HepG2 (cell line): ENCODE measurements around the gene ATP5MC2. TPM values are rescaled to one million over a fixed set of nuclear protein-coding genes. Genes with fewer than 3 reads are reported as not detected.
A peak's percentile ranks its signal among the peaks of the same experiment; 100 is the strongest.

ENCODE experiments used
- ATAC-seq: fragments of 200-7000 bp; cut with Tn5 transposase; 3 replicates; pipeline ENCODE4 v1.9.1; 2020; ENCODE audit warnings: mild to moderate bottlenecking, moderate library complexity
- BruUV-seq: library from RNA; stranded (reverse); fragments of 400-500 nt; replicated peaks from 2 replicates; lab custom pipeline; 2021; lab: Mats Ljungman, UMichigan
- CTCF ChIA-PET: fragments of 300-600 bp; formaldehyde crosslinking; extraction: SDS; loops from one replicate; lab custom pipeline; 2021; ENCODE audit warnings: low total read pairs, inconsistent platforms, low intra/inter-chr PET ratio; lab: Yijun Ruan, JAX
- POLR2A ChIA-PET: fragments of 350-600 bp; sonication (Branson Sonifier 250); formaldehyde crosslinking; loops from one replicate; lab custom pipeline; 2020; ENCODE audit warnings: antibody characterized with exemption, inconsistent platforms; lab: Yijun Ruan, JAX
- DNase-seq: peaks from one replicate; pipeline ENCODE4 v3.0.0-alpha.2; 2015; ENCODE audit warnings: low spot score
- FAIRE-seq: peaks from 3 replicates; lab custom pipeline; 2011; peaks lifted over from hg19 to GRCh38; lab: Jason Lieb, UNC
- H2AFZ ChIP-seq: one replicate; pipeline ENCODE4 v1.6.1; 2011; ENCODE audit warnings: low read length, inconsistent platforms
- H3K27ac ChIP-seq: fragments of 300-600 bp; 3 replicates; pipeline ENCODE4 v1.8.0; 2011; ENCODE audit warnings: mixed run types, mild to moderate bottlenecking, mixed read lengths, low read length, inconsistent platforms; ENCODE audit not compliant: insufficient read depth; ENCODE audit errors: extremely low read length
- H3K27me3 ChIP-seq, 2 experiments: fragments of 200-600 bp in 1 of 2; 2 replicates in 1 of 2; 3 replicates in 1 of 2; pipeline versions ENCODE4 v1.6.0 to v1.8.0; 2011; ENCODE audit warnings: low read length in 2 of 2, mild to moderate bottlenecking in 2 of 2, moderate library complexity in 2 of 2, inconsistent platforms in 1 of 2; ENCODE audit not compliant: insufficient read depth in 2 of 2, control insufficient read depth in 1 of 2
- H3K36me3 ChIP-seq, 2 experiments: fragments of 200-600 bp in 1 of 2; replicated peaks in 1 of 2; 2 replicates in 1 of 2; 3 replicates in 1 of 2; pipeline versions ENCODE4 v1.5.1 to v1.8.0; 2011; ENCODE audit warnings: low read length in 2 of 2, inconsistent platforms in 1 of 2; ENCODE audit not compliant: insufficient read depth in 2 of 2, control insufficient read depth in 1 of 2
- H3K4me1 ChIP-seq: 2 replicates; pipeline ENCODE4 v1.5.1; 2012; ENCODE audit warnings: low read length, inconsistent platforms; ENCODE audit not compliant: insufficient read depth
- H3K4me2 ChIP-seq: 2 replicates; pipeline ENCODE4 v1.6.0; 2011; ENCODE audit warnings: low read depth, low read length, inconsistent platforms
- H3K4me3 ChIP-seq, 3 experiments: fragments of 200-600 bp in 1 of 3; sonication (generic), shearing (Covaris generic) in 1 of 3; replicated peaks in 1 of 3; 2 replicates each; pipeline ENCODE4 v1.5.1; 2011 to 2016; ENCODE audit warnings: low read length in 3 of 3, inconsistent platforms in 2 of 3, low read depth in 2 of 3, mild to moderate bottlenecking in 2 of 3, control low read depth in 1 of 3, mixed read lengths in 1 of 3; ENCODE audit not compliant: insufficient read depth in 1 of 3
- H3K79me2 ChIP-seq: one replicate; pipeline ENCODE4 v1.6.1; 2011; ENCODE audit warnings: low read length, inconsistent platforms; ENCODE audit not compliant: insufficient read depth
- H3K9ac ChIP-seq: 2 replicates; pipeline ENCODE4 v1.6.0; 2011; ENCODE audit warnings: mild to moderate bottlenecking, low read depth, low read length, inconsistent platforms; ENCODE audit not compliant: insufficient read depth
- H3K9me3 ChIP-seq: 2 replicates; pipeline ENCODE4 v1.5.1; 2012; ENCODE audit warnings: mild to moderate bottlenecking, low read length
- H4K20me1 ChIP-seq: 2 replicates; pipeline ENCODE4 v1.6.0; 2011; ENCODE audit warnings: inconsistent platforms, mild to moderate bottlenecking, low read length, moderate library complexity; ENCODE audit not compliant: insufficient read depth
- CCDC6 ChIP-seq: sonication (generic); formaldehyde crosslinking; IDR thresholded peaks from 2 replicates; pipeline ENCODE4 v1.8.1; 2022; ENCODE audit warnings: mild to moderate bottlenecking, missing genetic modification reagents, moderate library complexity
- HOXA3 ChIP-seq: sonication (generic); formaldehyde crosslinking; IDR thresholded peaks from 2 replicates; pipeline ENCODE4 v1.5.0; 2020; ENCODE audit warnings: missing genetic modification reagents
- IKZF1 ChIP-seq: fragments of 450-650 bp; IDR thresholded peaks from 2 replicates; pipeline ENCODE4 v1.7.1; 2016
- KDM2A ChIP-seq: sonication (generic); formaldehyde crosslinking; IDR thresholded peaks from 2 replicates; pipeline ENCODE4 v1.4.0; 2020; ENCODE audit warnings: low read depth, missing genetic modification reagents, borderline replicate concordance
- NFIB ChIP-seq: sonication (generic); formaldehyde crosslinking; IDR thresholded peaks from 2 replicates; pipeline ENCODE4 v1.9.0; 2021; ENCODE audit warnings: missing genetic modification reagents, mild to moderate bottlenecking, borderline replicate concordance
- NR2F1 ChIP-seq, 2 experiments: fragments of 450-650 bp in 1 of 2; formaldehyde crosslinking in 1 of 2; IDR thresholded peaks; 2 replicates each; pipeline versions ENCODE4 v1.5.0 to v1.6.1; 2016 to 2020; ENCODE audit warnings: mild to moderate bottlenecking in 1 of 2, missing compliant biosample characterization in 1 of 2, missing genetic modification reagents in 1 of 2, moderate library complexity in 1 of 2
- PHB2 ChIP-seq: fragments of 450-650 bp; IDR thresholded peaks from 2 replicates; pipeline ENCODE4 v1.6.1; 2018; ENCODE audit not compliant: partially characterized antibody
- RFX5 ChIP-seq: IDR thresholded peaks from 2 replicates; pipeline ENCODE4 v1.6.1; 2011; ENCODE audit warnings: low read depth, low read length, improper control_type of control experiment
- SALL2 ChIP-seq: sonication (generic); formaldehyde crosslinking; IDR thresholded peaks from 2 replicates; pipeline ENCODE4 v1.8.1; 2023; ENCODE audit warnings: mild to moderate bottlenecking, missing genetic modification reagents, inconsistent platforms
- ZFY ChIP-seq: sonication (generic); formaldehyde crosslinking; IDR thresholded peaks from 2 replicates; pipeline ENCODE4 v1.4.0; 2020; ENCODE audit warnings: missing genetic modification reagents
- ZNF451 ChIP-seq: sonication (generic); formaldehyde crosslinking; IDR thresholded peaks from 2 replicates; pipeline ENCODE4 v1.5.0; 2020; ENCODE audit warnings: mild to moderate bottlenecking, missing genetic modification reagents
- ZNF546 ChIP-seq: sonication (generic); formaldehyde crosslinking; conservative IDR thresholded peaks from 2 replicates; pipeline ENCODE4 v1.8.1; 2023; ENCODE audit warnings: mild to moderate bottlenecking, missing genetic modification reagents
- WGBS: methylation state at CpG from one replicate; pipeline ENCODE4 v1.1.6; 2017; ENCODE audit warnings: low lambda C conversion rate; 5-methylcytosine and 5-hydroxymethylcytosine counted together
- in situ Hi-C: cut with HindIII; loops from 2 replicates; pipeline ENCODE4 v1.10.0; 2017; ENCODE audit warnings: low pct_unique_long_range_greater_than_20kb; ENCODE audit not compliant: extremely low pct_ligation_motif_present
- intact Hi-C: fragments of 100-400 bp; cut with micrococcal nuclease; formaldehyde crosslinking; loops from one replicate; pipeline ENCODE4 v1.10.0; 2022; ENCODE audit not compliant: unreplicated experiment
- polyA plus RNA-seq, 8 experiments: library from polyadenylated mRNA; depleted of rRNA in 3 of 8; stranded (reverse) in 7 of 8; unstranded in 1 of 8; fragments of >200 nt; fragmentation: Illumina TruSeq in 4 of 8; extraction: Trizol in 4 of 8; gene quantifications; 2 replicates each; pipeline versions ENCODE4 v1.2.1 to v1.2.3, GENCODE V29; 2011 to 2016; ENCODE audit warnings: low read depth in 4 of 8, missing spikeins in 1 of 8, mixed read lengths in 1 of 8; ENCODE audit not compliant: insufficient read depth in 1 of 8
- total RNA-seq, 5 experiments: library from RNA; depleted of rRNA; stranded (reverse); fragments of >200 nt; fragmentation: Illumina TruSeq; extraction: Trizol; gene quantifications; 2 replicates each; pipeline ENCODE4 v1.2.3, GENCODE V29; 2016; ENCODE audit warnings: low read depth in 1 of 5
- TF ChIP-seq, protein P1 (sequence below): sonication (generic); formaldehyde crosslinking; IDR thresholded peaks from 2 replicates; pipeline ENCODE4 v1.4.0; 2020; ENCODE audit warnings: mild to moderate bottlenecking, missing genetic modification reagents

The ATP5MC2 gene
- total and polyA plus RNA-seq, 2 of the 13 experiments (the other 11 are each of a cell fraction or from before 2014, with no cell fraction given) = 230 to 257 TPM

DNA sequence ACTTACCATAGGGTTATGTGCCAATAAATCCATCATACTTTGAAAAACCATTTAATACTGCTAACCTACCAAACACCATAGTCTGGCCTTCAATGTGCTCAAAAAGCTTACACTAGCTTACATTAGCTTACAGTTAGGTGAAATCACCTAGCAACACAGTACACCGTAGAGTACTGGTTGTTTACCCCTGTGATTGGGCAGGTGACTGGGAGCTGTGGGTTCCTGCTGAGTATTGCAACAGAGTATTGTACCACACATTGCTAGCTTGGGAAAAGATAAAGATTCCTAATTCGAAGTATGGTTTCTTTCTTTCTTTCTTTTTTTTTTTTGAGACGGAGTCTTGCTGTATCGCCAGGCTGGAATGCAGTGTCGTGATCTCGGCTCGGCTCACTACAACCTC, 5.6 kb downstream of the ATP5MC2 start:
- 93% methylated on average over 7 of the region's 7 CpGs for WGBS
- ATAC-seq = no peak

DNA sequence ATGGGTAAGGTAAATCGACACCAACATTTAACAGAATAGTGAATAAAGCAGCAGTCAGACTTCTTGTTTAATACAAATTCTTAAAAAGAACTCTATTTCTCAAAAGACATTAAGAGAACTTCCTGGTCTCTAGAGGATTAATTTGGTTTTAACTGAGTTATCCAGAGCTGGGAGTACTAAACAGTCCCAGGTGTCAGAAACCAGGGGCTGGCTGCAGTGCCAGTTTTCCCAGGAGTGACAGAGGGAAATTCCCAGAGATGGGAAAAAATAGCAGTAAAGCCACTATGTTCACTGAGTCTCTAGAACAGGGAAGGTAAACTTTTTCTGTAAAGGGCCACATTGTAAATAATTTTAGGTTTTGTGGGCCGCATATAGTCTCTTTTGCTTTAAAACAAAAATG, 8.8 kb downstream of the ATP5MC2 start:
- no peaks in the 10 kb centered on the region for H3K9me3 ChIP-seq
- POLR2A ChIA-PET = interaction anchor here (1.4 to 1.7 kb wide), 2 partner anchors 8 kb away, joined by 4 to 5 read pairs; no protein-coding TSS in a partner anchor
- no peaks in the 10 kb centered on the region for H4K20me1 ChIP-seq
- 94% methylated on average over 2 of the region's 2 CpGs for WGBS
- peaks cover 2% of the 10 kb centered on the region for H3K79me2 ChIP-seq
- TF ChIP-seq SALL2 (no peak), CCDC6 (no peak), NR2F1 (CRISPR knock-in tag; IDR thresholded peaks at IDR 0.05) (no peak)
- TF ChIP-seq, protein P1, sequence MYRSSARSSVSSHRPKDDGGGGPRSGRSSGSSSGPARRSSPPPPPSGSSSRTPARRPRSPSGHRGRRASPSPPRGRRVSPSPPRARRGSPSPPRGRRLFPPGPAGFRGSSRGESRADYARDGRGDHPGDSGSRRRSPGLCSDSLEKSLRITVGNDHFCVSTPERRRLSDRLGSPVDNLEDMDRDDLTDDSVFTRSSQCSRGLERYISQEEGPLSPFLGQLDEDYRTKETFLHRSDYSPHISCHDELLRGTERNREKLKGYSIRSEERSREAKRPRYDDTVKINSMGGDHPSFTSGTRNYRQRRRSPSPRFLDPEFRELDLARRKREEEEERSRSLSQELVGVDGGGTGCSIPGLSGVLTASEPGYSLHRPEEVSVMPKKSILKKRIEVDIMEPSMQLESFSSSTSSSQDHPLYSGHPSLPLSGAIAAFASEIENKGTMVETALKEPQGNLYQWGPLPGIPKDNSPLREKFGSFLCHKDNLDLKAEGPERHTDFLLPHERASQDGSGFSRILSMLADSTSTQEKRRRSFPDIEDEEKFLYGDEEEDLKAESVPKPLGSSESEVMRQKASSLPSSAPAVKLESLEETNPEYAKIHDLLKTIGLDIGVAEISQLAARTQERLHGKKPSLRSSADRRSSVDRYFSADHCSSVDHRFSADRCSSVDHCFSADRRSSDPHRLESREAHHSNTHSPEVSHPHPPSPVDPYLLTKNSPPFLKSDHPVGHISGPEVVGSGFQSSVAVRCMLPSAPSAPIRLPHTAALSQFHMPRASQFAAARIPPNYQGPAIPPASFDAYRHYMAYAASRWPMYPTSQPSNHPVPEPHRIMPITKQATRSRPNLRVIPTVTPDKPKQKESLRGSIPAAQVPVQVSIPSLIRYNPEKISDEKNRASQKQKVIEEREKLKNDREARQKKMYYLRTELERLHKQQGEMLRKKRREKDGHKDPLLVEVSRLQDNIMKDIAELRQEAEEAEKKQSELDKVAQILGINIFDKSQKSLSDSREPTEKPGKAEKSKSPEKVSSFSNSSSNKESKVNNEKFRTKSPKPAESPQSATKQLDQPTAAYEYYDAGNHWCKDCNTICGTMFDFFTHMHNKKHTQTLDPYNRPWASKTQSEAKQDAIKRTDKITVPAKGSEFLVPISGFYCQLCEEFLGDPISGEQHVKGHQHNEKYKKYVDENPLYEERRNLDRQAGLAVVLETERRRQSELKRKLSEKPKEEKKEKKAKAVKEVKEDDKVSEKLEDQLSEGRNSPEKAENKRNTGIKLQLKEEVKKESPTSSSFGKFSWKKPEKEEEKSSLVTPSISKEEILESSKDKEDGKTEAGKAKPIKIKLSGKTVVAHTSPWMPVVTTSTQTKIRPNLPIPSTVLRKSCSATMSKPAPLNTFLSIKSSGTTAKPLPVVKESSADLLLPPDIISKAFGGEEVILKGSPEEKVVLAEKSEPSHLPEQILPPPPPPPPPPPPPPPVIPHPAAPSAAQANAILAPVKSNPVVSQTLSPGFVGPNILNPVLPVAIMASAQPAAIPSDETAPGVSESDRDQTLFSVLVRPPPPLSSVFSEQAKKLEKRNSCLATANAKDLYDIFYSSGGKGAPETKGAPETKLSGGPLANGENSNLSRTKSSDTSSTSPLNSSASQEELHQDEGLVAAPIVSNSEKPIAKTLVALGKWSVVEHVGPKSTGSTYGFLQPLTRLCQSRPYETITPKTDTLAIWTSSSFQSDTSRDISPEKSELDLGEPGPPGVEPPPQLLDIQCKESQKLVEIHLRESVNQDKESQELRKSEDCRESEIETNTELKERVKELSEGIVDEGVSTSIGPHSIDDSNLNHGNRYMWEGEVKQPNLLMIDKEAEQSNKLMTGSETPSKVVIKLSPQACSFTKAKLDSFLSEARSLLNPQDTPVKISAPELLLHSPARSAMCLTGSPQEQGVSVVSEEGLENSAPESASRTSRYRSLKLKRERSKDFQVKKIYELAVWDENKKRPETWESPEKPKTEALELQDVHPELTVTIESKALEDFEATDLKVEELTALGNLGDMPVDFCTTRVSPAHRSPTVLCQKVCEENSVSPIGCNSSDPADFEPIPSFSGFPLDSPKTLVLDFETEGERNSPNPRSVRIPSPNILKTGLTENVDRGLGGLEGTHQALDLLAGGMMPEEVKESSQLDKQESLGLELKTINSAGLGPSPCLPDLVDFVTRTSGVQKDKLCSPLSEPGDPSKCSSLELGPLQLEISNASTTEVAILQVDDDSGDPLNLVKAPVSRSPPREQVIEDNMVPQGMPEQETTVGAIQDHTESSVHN = no peak
- TF ChIP-seq, all 625 proteins: peak for 0
- no peak overlapping the region for H3K4me3 ChIP-seq
- ATAC-seq = no peak
- DNase-seq = no peak
- in situ Hi-C loops (no loop called here), intact Hi-C loops (no loop called here)
- no TSS peak for BruUV-seq
- no peaks in the 10 kb centered on the region for H3K27me3 ChIP-seq
- no peaks in the 10 kb centered on the region for H3K4me1 ChIP-seq
- no peak overlapping the region for H3K27ac ChIP-seq
- no peak overlapping the region for H3K4me2 ChIP-seq
- no peak for FAIRE-seq
- H3K9ac ChIP-seq = no peak overlapping the region
- H2AFZ ChIP-seq = no peak overlapping the region
- H3K36me3 ChIP-seq = peaks cover 8 to 64% of the 10 kb centered on the region in 2 experiments
- CTCF ChIA-PET = no interaction called here

More for the DNA sequence above, 5.6 kb downstream of the ATP5MC2 start:
- no peaks in the 10 kb centered on the region for H3K9me3 ChIP-seq
- no TSS peak for BruUV-seq
- H3K9ac ChIP-seq = no peak overlapping the region
- no peaks in the 10 kb centered on the region for H4K20me1 ChIP-seq
- H3K4me2 ChIP-seq = no peak overlapping the region
- no peak overlapping the region for H3K27ac ChIP-seq
- no peak for DNase-seq
- CTCF ChIA-PET = no interaction called here
- H3K36me3 ChIP-seq = peaks cover 6 to 60% of the 10 kb centered on the region in 2 experiments
- no peak for FAIRE-seq
- peaks cover 17% of the 10 kb centered on the region for H3K4me1 ChIP-seq
- intact Hi-C loops (no loop called here), in situ Hi-C loops (no loop called here)
- H2AFZ ChIP-seq = no peak overlapping the region
- no peaks in the 10 kb centered on the region; a peak in 1 of 5 replicates for H3K27me3 ChIP-seq
- no peak for TF ChIP-seq PHB2
- TF ChIP-seq ZNF546 = no peak
- peak; percentile 88 for TF ChIP-seq RFX5
- no peak for TF ChIP-seq NFIB (CRISPR knock-in tag)
- TF ChIP-seq IKZF1 = no peak
- no peak for TF ChIP-seq ZFY (CRISPR knock-in tag)
- TF ChIP-seq HOXA3 (CRISPR knock-in tag) = no peak
- no peak for TF ChIP-seq KDM2A (CRISPR knock-in tag)
- TF ChIP-seq ZNF451 (CRISPR knock-in tag) = no peak
- POLR2A ChIA-PET = interaction anchor here (2.9 kb wide), 1 partner anchor 11 kb away, joined by 13 read pairs; no protein-coding TSS in a partner anchor
- no peak overlapping the region for H3K4me3 ChIP-seq
- H3K79me2 ChIP-seq = peaks cover 18% of the 10 kb centered on the region
